BLaER1 treated with 17β-estradiol and CSF1 and Interleukin-3, amounts not matched to agents 10 nM and 100 nM (cell line): ENCODE measurements around the gene SPR.

Experiments
- H3K27ac ChIP-seq, 11 experiments: shearing (Covaris generic); formaldehyde crosslinking; 2 replicates each; pipeline ENCODE4 v1.8.1; 2022
- H3K27me3 ChIP-seq, 11 experiments: shearing (Covaris generic); formaldehyde crosslinking; 2 replicates each; pipeline ENCODE4 v1.8.1; 2022
- H3K36me3 ChIP-seq, 11 experiments: shearing (Covaris generic); formaldehyde crosslinking; 2 replicates each; pipeline ENCODE4 v1.8.1; 2022
- H3K4me1 ChIP-seq, 10 experiments: shearing (Covaris generic); formaldehyde crosslinking; 2 replicates each; pipeline ENCODE4 v1.8.1; 2022
- H3K4me2 ChIP-seq, 11 experiments: shearing (Covaris generic); formaldehyde crosslinking; 2 replicates each; pipeline ENCODE4 v1.8.1; 2022
- H3K4me3 ChIP-seq, 10 experiments: shearing (Covaris generic); formaldehyde crosslinking; 2 replicates each; pipeline ENCODE4 v1.8.1; 2022
- H3K9ac ChIP-seq, 11 experiments: shearing (Covaris generic); formaldehyde crosslinking; 2 replicates each; pipeline ENCODE4 v1.8.1; 2022
- H3K9me3 ChIP-seq, 11 experiments: shearing (Covaris generic); formaldehyde crosslinking; replicated peaks in 1 of 11; 2 replicates each; pipeline ENCODE4 v1.8.1; 2022
- H4K20me1 ChIP-seq, 11 experiments: shearing (Covaris generic); formaldehyde crosslinking; 2 replicates each; pipeline ENCODE4 v1.8.1; 2022
- Cebpa-rat ChIP-seq, 11 experiments: shearing (Covaris generic); IDR thresholded peaks; 2 replicates each; pipeline ENCODE4 v1.8.1; 2022

The SPR gene

GRCh38 chr2:72917138-72917876 is 30.1 kb downstream of the SPR start, which contains the start of gene EMX1:
TSS of gene EMX1 (plus strand) at chr2:72917519. CDS start at chr2:72917853, 334 bp downstream.
- peak within 1 kb of the TSS in 6 of 11 experiments; percentile 1 to 50 (median 28); a peak in 6 of 22 replicates for H3K9ac ChIP-seq
- H3K36me3 ChIP-seq = no peaks in the 10 kb centered on the region
- no peak for TF ChIP-seq Cebpa-rat (IDR thresholded peaks at IDR 0.05)
- no peaks in the 10 kb centered on the region for H3K9me3 ChIP-seq
- peak within 1 kb of the TSS; percentile 41 to 65 (median 51) for H3K4me3 ChIP-seq
- peaks cover 100% of the 10 kb centered on the region in 11 experiments for H3K27me3 ChIP-seq
- no peak within 1 kb of the TSS for H3K27ac ChIP-seq
- H3K4me2 ChIP-seq = peak within 1 kb of the TSS; percentile 76 to 97 (median 89)
- H3K4me1 ChIP-seq = peaks cover 41 to 52% (median 46%) of the 10 kb centered on the region in 10 experiments
- H4K20me1 ChIP-seq = peaks cover 10 to 93% (median 82%) of the 10 kb centered on the region in 11 experiments; a peak in 20 of 22 replicates

- Histone ChIP-seq H3K27ac (no peak overlapping the region), H4K20me1 (peaks cover 10 to 100% (median 87%) of the 10 kb centered on the region in 11 experiments; a peak in 20 of 22 replicates), H3K4me2 (peak overlapping the region; percentile 76 to 97 (median 89)), H3K9me3 (peaks cover 0 to under 1% (median 0%) of the 10 kb centered on the region in 11 experiments; a peak in 1 of 22 replicates), H3K27me3 (peaks cover 100% of the 10 kb centered on the region in 11 experiments), H3K9ac (no peak overlapping the region), H3K4me1 (peaks cover 41 to 52% (median 46%) of the 10 kb centered on the region in 10 experiments), H3K36me3 (no peaks in the 10 kb centered on the region), H3K4me3 (peak overlapping the region in 8 of 10 experiments; percentile 38 to 57 (median 48); a peak in 14 of 20 replicates)
- no peak for TF ChIP-seq Cebpa-rat (IDR thresholded peaks at IDR 0.05)
These were observed 30.8 kb downstream of the SPR start for GRCh38 chr2:72917877-72918553.

GRCh38 chr2:72919414-72920317 is 32.5 kb downstream of the SPR start:
- TF ChIP-seq Cebpa-rat (IDR thresholded peaks at IDR 0.05) = no peak
- H3K36me3 ChIP-seq = no peaks in the 10 kb centered on the region
- peaks cover 100% of the 10 kb centered on the region in 11 experiments for H3K27me3 ChIP-seq
- H3K4me3 ChIP-seq = peak overlapping the region; percentile 13 to 55 (median 38); a peak in 14 of 20 replicates
- H4K20me1 ChIP-seq = peaks cover 10 to 100% (median 93%) of the 10 kb centered on the region in 11 experiments; a peak in 20 of 22 replicates
- peaks cover 50 to 62% (median 55%) of the 10 kb centered on the region in 10 experiments for H3K4me1 ChIP-seq
- no peak overlapping the region for H3K9ac ChIP-seq
- peak overlapping the region; percentile 38 to 92 (median 65) for H3K4me2 ChIP-seq
- no peak overlapping the region for H3K27ac ChIP-seq
- H3K9me3 ChIP-seq = peaks cover 0 to 8% (median 0%) of the 10 kb centered on the region in 11 experiments; a peak in 1 of 22 replicates

- no peak for TF ChIP-seq Cebpa-rat (IDR thresholded peaks at IDR 0.05)
- Histone ChIP-seq H3K36me3 (no peaks in the 10 kb centered on the region), H4K20me1 (peaks cover 10 to 100% (median 93%) of the 10 kb centered on the region in 11 experiments; a peak in 20 of 22 replicates), H3K27ac (no peak overlapping the region), H3K4me1 (peaks cover 45 to 57% (median 48%) of the 10 kb centered on the region in 10 experiments), H3K4me2 (peak overlapping the region; percentile 38 to 92 (median 65)), H3K4me3 (peak overlapping the region; percentile 13 to 55 (median 38); a peak in 17 of 20 replicates), H3K27me3 (peaks cover 100% of the 10 kb centered on the region in 11 experiments), H3K9me3 (peaks cover 0 to 8% (median 0%) of the 10 kb centered on the region in 11 experiments; a peak in 1 of 22 replicates), H3K9ac (peak overlapping the region in 1 of 11 experiments; percentile 22; a peak in 1 of 22 replicates)
These were observed 33.3 kb downstream of the SPR start for GRCh38 chr2:72920318-72921087.

- Histone ChIP-seq H3K4me2 (peak overlapping the region in 8 of 11 experiments; percentile 45 to 92 (median 72); a peak in 6 of 22 replicates), H3K27me3 (peaks cover 100% of the 10 kb centered on the region in 11 experiments), H3K4me3 (peak overlapping the region in 6 of 10 experiments; percentile 20 to 55 (median 38); a peak in 7 of 20 replicates), H3K4me1 (peaks cover 38 to 49% (median 41%) of the 10 kb centered on the region in 10 experiments), H3K9ac (no peak overlapping the region), H4K20me1 (peaks cover 10 to 96% (median 91%) of the 10 kb centered on the region in 11 experiments; a peak in 20 of 22 replicates), H3K9me3 (peaks cover 0 to 8% (median 0%) of the 10 kb centered on the region in 11 experiments; a peak in 1 of 22 replicates), H3K27ac (no peak overlapping the region), H3K36me3 (no peaks in the 10 kb centered on the region)
- no peak for TF ChIP-seq Cebpa-rat (IDR thresholded peaks at IDR 0.05)
These were observed 34.1 kb downstream of the SPR start for GRCh38 chr2:72921088-72921851.

GRCh38 chr2:72921853-72922252 is 34.6 kb downstream of the SPR start:
- no peak overlapping the region for H3K27ac ChIP-seq
- no peak overlapping the region for H3K9ac ChIP-seq
- no peak for TF ChIP-seq Cebpa-rat (IDR thresholded peaks at IDR 0.05)
- H3K36me3 ChIP-seq = no peaks in the 10 kb centered on the region
- H3K4me2 ChIP-seq = no peak overlapping the region
- H3K4me1 ChIP-seq = peaks cover 32 to 43% (median 35%) of the 10 kb centered on the region in 10 experiments
- H3K9me3 ChIP-seq = peaks cover 0 to 8% (median 0%) of the 10 kb centered on the region in 11 experiments; a peak in 1 of 22 replicates
- peaks cover 100% of the 10 kb centered on the region in 11 experiments for H3K27me3 ChIP-seq
- peaks cover 10 to 96% (median 87%) of the 10 kb centered on the region in 11 experiments; a peak in 20 of 22 replicates for H4K20me1 ChIP-seq
- no peak overlapping the region for H3K4me3 ChIP-seq
